HG03175 (cell line): ENCODE measurements around the gene MYO1H.

Experiments
- ATAC-seq: cut with Tn5 transposase; IDR thresholded peaks from one replicate; pipeline ENCODE4 v1.9.1; 2021; ENCODE audit warnings: mild to moderate bottlenecking, moderate library complexity; ENCODE audit not compliant: unreplicated experiment

The MYO1H gene

DNA sequence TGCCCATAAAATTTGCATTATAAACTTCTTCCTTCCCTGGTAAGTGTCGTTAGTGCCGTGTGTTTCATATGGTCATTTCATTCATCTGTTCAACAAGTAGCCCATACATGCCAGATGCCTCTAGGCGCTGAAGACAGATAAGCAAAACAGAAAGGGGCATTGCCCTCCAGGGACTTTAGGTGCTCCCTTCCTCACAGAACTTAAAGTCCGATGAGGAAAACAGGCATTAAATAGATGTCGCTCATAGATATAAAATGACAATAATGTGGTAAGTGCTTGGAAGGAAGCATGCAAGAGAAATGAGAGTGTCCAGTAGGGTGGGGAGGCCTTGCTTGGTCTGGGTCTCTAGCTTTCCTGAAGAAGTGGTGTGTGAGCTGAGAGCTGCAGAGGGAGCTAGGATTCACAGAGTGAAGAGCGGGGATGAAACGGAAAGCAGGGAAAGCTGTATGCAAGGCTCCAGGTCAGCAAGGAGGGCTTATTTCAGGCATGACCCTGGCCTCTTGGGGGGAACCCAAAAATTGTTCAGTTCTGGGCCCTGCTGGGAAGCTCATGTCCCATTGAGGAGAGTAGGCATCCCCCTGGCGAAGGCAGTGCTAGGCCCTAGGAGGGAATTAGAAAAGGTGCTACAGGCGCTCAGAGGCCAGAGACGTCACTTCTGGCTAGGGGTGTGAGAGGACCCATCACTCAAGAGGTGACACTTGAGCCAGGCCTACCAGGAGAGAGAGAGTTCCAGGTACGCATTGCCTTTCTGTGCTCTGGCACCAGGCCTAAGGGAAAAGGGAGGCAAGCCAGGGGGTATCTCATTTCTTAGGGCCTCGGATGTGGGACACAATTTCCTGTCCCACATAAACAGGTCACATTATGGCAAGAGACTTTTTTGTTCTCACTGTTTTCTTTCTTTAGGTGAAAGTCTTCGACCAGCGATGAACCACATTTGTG is 141.6 kb downstream of the MYO1H start:
- no peak for ATAC-seq

DNA sequence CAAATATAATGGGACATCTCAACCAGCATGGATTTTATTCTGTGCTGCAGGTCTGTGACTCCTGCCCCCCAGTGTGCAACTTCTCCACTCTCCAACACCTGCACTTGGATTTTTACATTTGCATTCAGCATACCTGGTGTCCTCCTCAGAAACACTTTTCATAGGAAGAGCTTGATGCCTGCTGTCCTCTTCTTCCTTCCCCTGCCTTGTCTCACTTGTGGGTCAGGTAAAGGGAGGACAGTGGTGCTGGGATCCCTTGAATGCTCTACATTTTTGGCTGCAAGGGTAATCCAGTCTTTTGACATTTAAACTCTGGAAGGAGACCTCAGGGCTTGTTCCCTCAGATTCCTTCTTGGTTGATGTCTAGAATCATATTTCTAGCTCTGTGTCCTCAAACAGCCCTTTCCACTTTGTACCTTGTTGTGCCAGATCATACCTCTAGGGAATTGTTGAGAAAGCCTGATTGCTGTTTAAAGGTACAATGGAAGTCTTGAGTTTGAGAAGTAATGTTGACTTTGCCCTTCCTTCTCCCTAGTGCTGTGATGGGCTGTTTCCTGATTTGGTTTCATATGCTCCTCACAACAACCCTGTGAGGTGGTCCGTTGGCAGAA is 142.4 kb downstream of the MYO1H start:
- ATAC-seq = no peak

DNA sequence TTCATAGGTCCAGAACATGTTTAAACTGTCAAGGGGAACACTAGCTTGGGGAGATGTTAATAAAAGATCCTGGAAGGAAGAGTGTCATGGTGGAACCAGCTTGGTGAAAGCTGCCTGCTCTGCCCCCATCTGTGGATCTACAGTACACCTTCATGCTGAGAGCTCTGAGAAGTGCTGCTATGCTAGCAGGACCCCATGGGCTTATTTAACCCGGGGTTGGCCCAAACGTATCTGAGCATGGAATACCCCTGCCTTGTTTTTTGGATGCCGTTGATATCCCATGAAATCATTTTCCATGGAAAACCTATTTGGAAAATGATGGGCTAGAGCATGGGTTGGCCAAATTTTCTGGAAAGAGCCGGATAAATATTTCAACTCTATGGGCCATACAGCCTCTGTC is 144.0 kb downstream of the MYO1H start:
- ATAC-seq = no peak

DNA sequence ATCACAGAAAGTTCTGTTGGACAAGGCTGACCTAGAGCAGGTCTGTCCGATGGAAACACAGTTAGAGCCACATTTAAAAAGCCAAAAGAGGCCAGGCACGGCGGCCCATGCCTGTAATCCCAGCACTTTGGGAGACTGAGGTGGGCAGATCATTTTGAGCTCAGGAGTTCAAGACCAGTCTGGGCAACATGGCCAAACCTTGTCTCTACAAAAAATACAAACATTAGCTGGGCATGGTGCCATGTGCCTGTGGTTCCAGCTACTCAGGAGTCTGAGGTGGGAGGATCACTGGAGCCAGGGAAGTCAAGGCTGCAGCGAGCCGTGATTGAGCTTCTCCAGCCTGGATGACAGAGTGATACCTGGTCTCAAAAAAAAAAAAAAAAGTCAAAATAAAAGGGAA is 144.7 kb downstream of the MYO1H start:
- no peak for ATAC-seq

DNA sequence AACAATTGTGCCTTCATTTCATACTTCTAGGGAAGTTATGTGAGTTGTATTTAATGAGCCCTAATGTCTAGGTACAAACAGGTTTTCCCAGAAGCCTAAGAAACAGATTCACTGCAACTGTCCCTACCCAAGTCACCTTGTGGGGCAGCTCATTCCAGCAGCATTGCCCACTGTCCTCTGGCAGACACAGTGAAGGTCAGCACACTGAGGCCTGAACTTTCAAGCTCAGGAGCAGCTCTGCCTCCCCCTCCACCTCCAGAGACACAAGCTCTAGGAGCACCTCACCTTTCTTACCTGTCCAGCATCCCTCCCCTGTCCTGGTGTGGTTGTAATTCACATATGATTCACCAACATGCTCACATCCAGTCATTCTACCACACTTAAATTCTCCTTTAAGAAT is 145.4 kb downstream of the MYO1H start:
- ATAC-seq = no peak

DNA sequence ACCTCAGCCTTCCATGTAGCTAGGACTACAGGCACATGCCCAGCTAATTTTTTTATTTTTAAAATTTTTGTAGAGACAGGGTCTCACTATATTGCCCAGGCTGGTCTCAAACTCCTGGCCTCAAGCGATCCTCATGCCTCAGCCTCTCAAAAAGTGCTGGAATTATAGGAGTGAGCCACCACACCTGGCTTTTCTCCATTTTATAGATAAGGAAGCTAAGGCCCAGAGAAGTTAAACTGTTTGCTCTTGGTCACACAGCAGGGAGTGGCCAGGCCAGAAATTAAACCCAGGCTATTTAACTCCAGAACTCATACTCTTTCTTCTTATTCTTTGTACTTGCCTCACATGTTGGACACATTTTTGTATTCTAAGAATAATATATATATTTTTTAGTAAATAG is 146.2 kb downstream of the MYO1H start:
- ATAC-seq = no peak

DNA sequence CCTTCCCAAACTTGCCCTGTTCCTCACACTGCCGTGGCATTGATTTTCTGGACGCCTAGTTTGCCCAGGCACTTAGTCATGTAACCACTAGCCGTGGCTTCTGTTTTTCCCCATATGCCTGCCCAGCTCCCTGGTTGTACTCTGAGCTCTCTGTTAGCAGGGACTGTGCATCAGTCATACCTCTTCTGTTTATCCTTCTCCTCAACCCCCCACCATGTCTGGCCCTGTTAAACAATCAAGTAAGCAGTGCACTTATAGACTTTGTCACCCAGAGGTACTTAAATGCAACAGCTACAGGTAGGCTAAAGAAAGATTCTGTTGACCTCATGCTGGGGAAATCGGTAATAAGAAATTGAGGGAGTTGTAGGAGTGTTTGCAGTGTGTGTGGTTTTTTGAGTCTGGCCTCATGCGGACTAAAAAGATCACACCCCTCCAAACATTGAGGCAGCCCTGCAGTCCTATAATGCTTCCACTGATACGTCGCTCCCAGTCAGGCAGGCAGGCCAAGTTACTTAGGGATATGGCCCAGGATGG is 146.7 kb downstream of the MYO1H start:
- ATAC-seq = no peak

DNA sequence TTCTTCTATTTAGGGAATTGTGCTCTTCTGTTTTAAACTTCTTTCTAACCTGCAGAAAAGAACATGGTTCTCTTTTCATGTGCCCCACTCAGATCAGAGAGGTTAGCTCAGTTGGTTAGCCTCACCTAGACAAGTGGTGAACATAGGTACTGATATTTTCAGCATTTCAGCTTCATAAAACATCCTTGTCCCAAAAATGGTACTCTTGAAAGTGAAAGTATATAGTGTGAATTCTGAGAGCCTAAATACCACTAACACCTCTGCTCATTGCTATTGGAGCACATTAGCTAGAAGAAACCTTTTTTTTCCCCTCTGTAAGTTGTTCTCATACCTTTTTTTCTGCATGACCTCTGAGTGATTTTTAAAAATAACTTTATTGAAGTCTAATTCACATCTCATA is 147.3 kb downstream of the MYO1H start:
- ATAC-seq = no peak

DNA sequence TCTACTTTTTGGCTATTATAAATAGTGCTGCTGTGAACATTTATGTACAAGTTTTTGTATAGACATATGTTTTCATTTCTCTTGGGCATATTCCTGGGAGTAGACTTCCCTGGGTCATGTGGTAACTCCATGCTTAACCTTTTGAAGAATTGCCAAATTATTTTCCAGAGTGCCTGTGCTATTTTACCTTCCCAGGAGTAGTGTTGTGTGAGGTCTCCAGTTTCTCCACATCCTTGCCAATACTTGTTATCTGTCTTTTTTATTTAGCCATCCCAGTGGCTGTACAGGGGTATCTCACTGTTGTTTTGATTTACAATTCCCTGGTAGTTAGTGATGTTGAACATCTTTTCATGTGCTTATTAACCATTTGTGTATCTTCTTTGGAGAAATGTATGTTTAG is 148.6 kb downstream of the MYO1H start:
- no peak for ATAC-seq

DNA sequence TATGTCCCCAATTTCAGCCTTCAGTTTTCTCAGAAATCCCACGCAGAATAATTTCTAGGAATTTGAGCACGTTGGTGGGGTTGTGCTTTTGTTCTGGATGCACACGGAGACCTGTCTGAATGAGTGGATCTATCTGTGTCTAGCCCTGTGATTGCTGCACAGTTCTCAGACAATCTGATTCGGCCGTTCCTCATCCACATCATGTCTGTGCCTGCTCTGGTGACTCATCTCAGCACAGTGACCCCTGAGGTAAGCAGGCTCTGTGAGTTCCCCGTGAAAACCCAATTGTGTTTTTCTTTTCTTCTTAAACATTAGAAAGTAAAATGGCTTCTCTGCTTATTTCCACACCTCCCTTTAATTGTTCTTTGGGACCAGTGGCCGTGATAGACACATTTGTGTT is 150.0 kb downstream of the MYO1H start:
- no peak for ATAC-seq
